Naive B cell (primary cell): ENCODE data around the gene DIP2C. TPM values are rescaled to one million over a fixed set of nuclear protein-coding genes. Genes with fewer than 3 reads are reported as not detected.
"Not testable (repeated sequence)": the region's sequence is repeated elsewhere in the genome, so short reads cannot be mapped to it uniquely, and the experiment has no call there.

Experiments
- ATAC-seq, 2 donors: fragments of 150-1000 bp; cut with Tn5 transposase; 2 replicates each; pipeline ENCODE4 v1.10.0; 2021; ENCODE audit warnings: low read depth in 2 of 2, mild to moderate bottlenecking in 2 of 2, moderate library complexity in 2 of 2
- DNase-seq: peaks from one replicate; pipeline ENCODE4 v3.0.0; 2022
- H3K27ac Mint-ChIP-seq, 6 donors: one replicate each; pipeline ENCODE4 v1.8.0; 2020 to 2022; ENCODE audit warnings: mild to moderate bottlenecking in 6 of 6, mixed read lengths in 6 of 6, moderate library complexity in 5 of 6, inconsistent platforms in 2 of 6
- H3K27me3 Mint-ChIP-seq, 3 donors: one replicate each; pipeline ENCODE4 v1.8.0; 2021 to 2022; ENCODE audit warnings: mixed read lengths in 3 of 3, mild to moderate bottlenecking in 1 of 3
- H3K36me3 Mint-ChIP-seq, 2 donors: one replicate each; pipeline ENCODE4 v1.8.0; 2020 to 2022; ENCODE audit warnings: mixed read lengths in 2 of 2, inconsistent platforms in 1 of 2, mild to moderate bottlenecking in 1 of 2
- H3K4me1 Mint-ChIP-seq, 3 donors: one replicate each; pipeline ENCODE4 v1.8.0; 2020 to 2022; ENCODE audit warnings: mixed read lengths in 3 of 3, inconsistent platforms in 1 of 3, mild to moderate bottlenecking in 1 of 3, moderate library complexity in 1 of 3
- H3K4me3 Mint-ChIP-seq, 8 donors: one replicate each; pipeline ENCODE4 v1.8.0; 2020 to 2022; ENCODE audit warnings: mild to moderate bottlenecking in 8 of 8, mixed read lengths in 8 of 8, moderate library complexity in 8 of 8, inconsistent platforms in 2 of 8
- H3K9me3 Mint-ChIP-seq, 7 donors: one replicate each; pipeline ENCODE4 v1.8.0; 2020 to 2022; ENCODE audit warnings: mixed read lengths in 7 of 7, mild to moderate bottlenecking in 5 of 7, inconsistent platforms in 2 of 7, moderate library complexity in 1 of 7
- polyA plus RNA-seq, 6 donors: library from polyadenylated mRNA; unstranded; fragments of 300-500 nt; fragmentation: Illumina TruSeq; gene quantifications; one replicate each; pipeline ENCODE4 v1.2.3, GENCODE V29; 2021; ENCODE audit warnings: low read depth in 6 of 6

The DIP2C gene
- polyA plus RNA-seq, 6 donors from 2014 or later, result 0.36 to 1.7 (median 0.78) TPM; not detected in 1

DNA sequence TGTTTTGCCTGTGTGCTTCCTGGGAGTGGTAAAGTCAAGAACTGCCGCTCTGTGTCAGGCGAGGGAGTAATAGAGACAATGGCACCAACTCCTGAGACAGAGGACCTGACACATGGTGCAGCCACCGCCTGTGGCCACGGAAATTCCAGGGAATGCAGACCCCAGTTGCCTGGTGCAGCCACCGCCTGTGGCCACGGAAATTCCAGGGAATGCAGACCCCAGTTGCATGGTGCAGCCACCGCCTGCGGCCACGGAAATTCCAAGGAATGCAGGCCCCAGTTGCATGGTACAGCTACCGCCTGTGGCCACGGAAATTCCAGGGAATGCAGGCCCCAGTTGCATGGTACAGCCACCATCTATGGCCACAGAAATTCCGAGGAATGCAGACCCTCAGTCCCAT lies 8.7 kb downstream of the DIP2C start:
- no peak for ATAC-seq
- no peak overlapping the region for H3K4me3 Mint-ChIP-seq
- no peak for DNase-seq
- H3K27ac Mint-ChIP-seq, result no peak overlapping the region
- H3K9me3 Mint-ChIP-seq, result peaks cover 0 to 19% (median 4%) of the 10 kb centered on the region in 7 donors
- peaks cover 6 to 13% (median 8%) of the 10 kb centered on the region in 3 donors for H3K27me3 Mint-ChIP-seq
- H3K36me3 Mint-ChIP-seq, result no peaks in the 10 kb centered on the region
- peaks cover 0 to 4% (median 0%) of the 10 kb centered on the region in 3 donors for H3K4me1 Mint-ChIP-seq

DNA sequence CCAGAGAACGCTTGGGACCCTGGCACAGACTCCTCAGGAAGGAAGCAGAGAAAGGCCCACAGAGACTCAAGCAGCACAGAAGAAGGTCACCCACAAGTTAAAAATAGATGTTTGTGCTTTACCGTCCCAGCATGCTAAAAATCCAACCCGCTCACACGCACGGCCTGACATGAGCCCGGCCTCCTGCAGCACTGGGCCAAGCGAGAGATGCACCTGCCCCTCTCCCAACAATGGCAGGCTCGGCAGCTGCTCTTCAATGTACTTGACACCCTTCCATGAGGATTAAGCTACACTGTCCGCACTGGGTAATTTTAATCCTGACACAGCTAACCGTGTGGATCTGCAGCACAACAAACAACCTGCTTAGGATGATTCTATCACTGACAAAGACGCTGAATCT lies 9.3 kb downstream of the DIP2C start:
- H3K4me3 Mint-ChIP-seq, result no peak overlapping the region
- DNase-seq (no peak), ATAC-seq (no peak)

DNA sequence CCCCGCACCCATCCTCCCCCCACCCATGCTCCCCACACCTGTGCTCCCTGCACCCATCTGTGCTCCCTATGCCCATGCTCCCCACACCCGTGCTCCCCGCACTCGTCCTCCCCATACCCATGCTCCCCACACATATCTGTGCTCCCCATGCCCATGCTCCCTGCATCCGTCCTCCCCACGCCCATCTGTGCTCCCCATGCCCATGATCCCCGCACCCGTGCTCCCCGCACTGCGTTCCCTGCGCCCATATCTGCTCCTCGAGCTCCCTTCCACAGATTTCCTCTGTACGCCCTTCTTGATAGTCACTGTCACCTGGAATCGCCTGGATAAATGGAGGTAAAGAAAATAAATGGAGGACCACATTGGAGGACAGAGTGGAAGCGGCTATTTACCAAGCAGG lies 9.9 kb downstream of the DIP2C start:
- peaks cover 0 to 12% (median 0%) of the 10 kb centered on the region in 7 donors for H3K9me3 Mint-ChIP-seq
- DNase-seq (no peak), ATAC-seq (no peak)
- H3K4me3 Mint-ChIP-seq, result no peak overlapping the region
- peaks cover 0 to 4% (median 0%) of the 10 kb centered on the region in 3 donors for H3K4me1 Mint-ChIP-seq
- peaks cover 6 to 13% (median 8%) of the 10 kb centered on the region in 3 donors for H3K27me3 Mint-ChIP-seq
- no peaks in the 10 kb centered on the region for H3K36me3 Mint-ChIP-seq
- no peak overlapping the region for H3K27ac Mint-ChIP-seq

More for the DNA sequence above, 9.3 kb downstream of the DIP2C start:
- Mint-ChIP-seq H3K27ac (no peak overlapping the region), H3K27me3 (peaks cover 6 to 13% (median 8%) of the 10 kb centered on the region in 3 donors), H3K9me3 (peaks cover 0 to 13% (median 1%) of the 10 kb centered on the region in 7 donors), H3K36me3 (no peaks in the 10 kb centered on the region), H3K4me1 (peaks cover 0 to 4% (median 0%) of the 10 kb centered on the region in 3 donors)

DNA sequence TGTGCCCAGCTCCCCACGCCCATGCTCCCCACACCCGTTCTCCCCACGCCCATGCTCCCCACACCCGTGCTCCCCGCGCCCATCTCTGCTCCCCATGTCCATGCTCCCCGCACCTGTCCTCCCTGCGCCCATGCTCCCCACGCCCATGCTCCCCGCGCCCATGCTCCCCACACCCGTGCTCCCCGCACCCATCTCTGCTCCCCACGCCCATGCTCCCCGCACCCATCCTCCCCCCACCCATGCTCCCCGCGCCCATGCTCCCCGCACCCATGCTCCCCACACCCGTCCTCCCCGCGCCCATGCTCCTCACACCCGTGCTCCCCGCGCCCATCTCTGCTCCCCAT lies 10.8 kb downstream of the DIP2C start:
- not testable (repeated sequence) for DNase-seq, H3K27ac Mint-ChIP-seq, H3K36me3 Mint-ChIP-seq, H3K4me3 Mint-ChIP-seq, H3K4me1 Mint-ChIP-seq, ATAC-seq
- Mint-ChIP-seq H3K27me3 (peaks cover 0 to 13% (median 5%) of the 10 kb centered on the region in 3 donors), H3K9me3 (peaks cover 0 to 16% (median 0%) of the 10 kb centered on the region in 7 donors)

DNA sequence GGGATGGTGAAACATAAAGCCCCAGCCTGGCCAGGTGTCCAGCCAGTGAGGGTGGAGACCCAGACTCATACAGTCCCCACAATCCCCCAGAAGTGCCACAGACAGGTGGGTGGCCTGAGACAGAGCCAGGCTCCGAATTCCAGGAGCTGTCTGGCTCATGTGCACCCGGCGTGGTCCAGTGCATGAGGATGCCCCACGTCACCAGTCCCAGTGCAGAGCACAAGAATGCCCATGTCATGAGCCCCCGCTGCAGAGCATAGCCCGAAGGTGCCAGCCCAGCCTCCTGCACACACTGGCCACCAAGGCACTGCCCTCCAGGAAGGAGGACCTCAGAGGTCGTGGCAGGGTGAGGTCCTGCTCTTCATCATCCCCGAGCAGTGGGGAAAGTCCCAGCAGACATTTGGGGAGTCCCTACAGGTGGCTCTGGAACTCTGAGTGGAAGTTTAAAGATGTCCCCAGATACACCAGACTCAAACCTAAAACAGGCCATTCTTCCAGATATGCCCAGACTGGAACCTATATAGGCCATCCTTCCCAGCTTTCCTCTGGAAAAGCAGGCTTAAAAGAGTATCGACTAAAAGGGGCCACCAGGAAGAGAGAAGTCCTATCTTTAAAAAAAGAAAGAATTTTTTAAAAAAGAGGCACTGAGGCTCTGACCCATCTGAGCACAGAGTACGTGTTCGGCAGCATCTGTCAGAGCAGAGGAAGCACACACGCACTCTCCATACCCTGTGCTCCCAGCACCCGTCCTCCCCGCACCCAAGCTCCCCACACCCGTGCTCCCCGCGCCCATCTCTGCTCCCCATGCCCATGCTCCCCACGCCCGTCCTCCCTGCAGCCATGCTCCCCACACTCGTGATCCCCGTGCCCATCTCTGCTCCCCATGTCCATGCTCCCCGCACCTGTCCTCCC lies 11.5 kb downstream of the DIP2C start:
- DNase-seq, result no peak

DNA sequence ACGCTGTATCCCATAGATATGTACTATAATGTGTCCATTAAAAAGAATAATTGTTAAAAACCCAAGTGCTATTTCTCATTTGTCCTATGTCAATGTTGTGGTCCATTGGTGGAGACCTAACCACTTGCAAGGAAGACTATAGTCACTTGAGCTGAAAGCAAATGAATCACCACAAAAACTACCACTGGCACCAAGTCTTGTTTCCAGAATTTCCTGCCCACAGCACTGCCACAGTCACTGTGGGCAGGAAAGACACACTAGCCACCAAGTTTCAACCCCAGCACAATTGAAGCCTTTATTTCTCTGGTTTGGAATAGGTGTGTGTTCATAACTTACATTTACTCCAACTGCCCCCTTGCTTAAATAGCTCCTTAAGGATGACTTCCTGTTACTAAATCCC lies 12.4 kb downstream of the DIP2C start:
- no peaks in the 10 kb centered on the region for H3K36me3 Mint-ChIP-seq
- H3K27ac Mint-ChIP-seq, result no peak overlapping the region
- H3K9me3 Mint-ChIP-seq, result peaks cover 0 to 9% (median under 1%) of the 10 kb centered on the region in 7 donors
- ATAC-seq (no peak), DNase-seq (no peak)
- peaks cover 0 to 4% (median 0%) of the 10 kb centered on the region in 3 donors for H3K4me1 Mint-ChIP-seq
- peaks cover 0 to 9% (median 2%) of the 10 kb centered on the region in 3 donors for H3K27me3 Mint-ChIP-seq
- no peak overlapping the region for H3K4me3 Mint-ChIP-seq

More for the DNA sequence above, 11.5 kb downstream of the DIP2C start:
- peak overlapping the region in 1 of 6 donors; percentile 67 for H3K27ac Mint-ChIP-seq
- peaks cover 0 to 9% (median 7%) of the 10 kb centered on the region in 3 donors for H3K27me3 Mint-ChIP-seq
- H3K4me1 Mint-ChIP-seq, result peaks cover 0 to 4% (median 0%) of the 10 kb centered on the region in 3 donors
- ATAC-seq, result no peak
- H3K36me3 Mint-ChIP-seq, result no peaks in the 10 kb centered on the region
- H3K9me3 Mint-ChIP-seq, result peaks cover 0 to 9% (median 0%) of the 10 kb centered on the region in 7 donors
- no peak overlapping the region for H3K4me3 Mint-ChIP-seq

DNA sequence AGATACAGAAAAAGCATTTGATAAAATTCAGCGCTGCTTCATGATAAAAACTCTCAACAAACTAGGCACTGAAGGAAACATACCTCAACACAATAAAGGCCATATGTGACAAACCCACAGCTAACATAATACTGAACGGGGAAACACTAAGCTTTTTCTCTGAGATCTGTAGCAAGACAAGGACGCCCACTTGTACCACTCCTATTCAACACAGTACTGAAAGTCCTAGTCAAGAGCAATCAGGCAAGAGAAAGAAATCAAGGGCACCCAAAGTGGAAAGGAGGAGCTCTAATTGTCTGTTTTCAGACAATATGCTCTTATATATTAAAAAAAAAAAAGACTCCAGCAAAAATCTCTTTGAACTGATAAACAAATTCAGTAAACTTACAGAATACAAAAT lies 13.3 kb downstream of the DIP2C start:
- DNase-seq (no peak), ATAC-seq (no peak)
- Mint-ChIP-seq H3K27ac (no peak overlapping the region), H3K4me3 (no peak overlapping the region), H3K4me1 (peaks cover 0 to 4% (median 0%) of the 10 kb centered on the region in 3 donors), H3K9me3 (peaks cover 0 to 9% (median 1%) of the 10 kb centered on the region in 7 donors), H3K27me3 (peaks cover 0 to 9% (median 5%) of the 10 kb centered on the region in 3 donors), H3K36me3 (no peaks in the 10 kb centered on the region)

DNA sequence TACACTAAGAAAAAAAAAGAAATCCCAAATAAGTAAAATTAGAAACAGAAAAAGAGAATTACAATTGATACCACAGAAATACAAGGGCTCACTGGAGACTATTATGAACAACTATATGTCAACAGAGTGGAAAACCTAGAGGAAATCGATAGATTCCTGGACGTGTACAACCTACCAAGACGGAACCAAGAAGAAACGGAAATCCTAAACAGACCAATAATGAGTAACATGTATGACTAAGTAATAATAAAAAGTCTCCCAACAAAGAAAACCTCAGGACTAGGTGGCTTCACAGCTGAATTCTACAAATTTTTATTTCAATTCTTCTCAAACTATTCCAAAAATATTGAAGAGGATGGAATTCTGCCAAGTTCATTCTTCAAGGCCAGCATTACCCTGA lies 13.9 kb downstream of the DIP2C start:
- peaks cover 0 to 4% (median 0%) of the 10 kb centered on the region in 3 donors for H3K4me1 Mint-ChIP-seq
- peaks cover 0 to 9% (median 2%) of the 10 kb centered on the region in 7 donors for H3K9me3 Mint-ChIP-seq
- no peak overlapping the region for H3K4me3 Mint-ChIP-seq
- no peak for DNase-seq
- H3K27me3 Mint-ChIP-seq, result peaks cover 0 to 9% (median 5%) of the 10 kb centered on the region in 3 donors
- H3K27ac Mint-ChIP-seq, result no peak overlapping the region
- no peak for ATAC-seq
- no peaks in the 10 kb centered on the region for H3K36me3 Mint-ChIP-seq

DNA sequence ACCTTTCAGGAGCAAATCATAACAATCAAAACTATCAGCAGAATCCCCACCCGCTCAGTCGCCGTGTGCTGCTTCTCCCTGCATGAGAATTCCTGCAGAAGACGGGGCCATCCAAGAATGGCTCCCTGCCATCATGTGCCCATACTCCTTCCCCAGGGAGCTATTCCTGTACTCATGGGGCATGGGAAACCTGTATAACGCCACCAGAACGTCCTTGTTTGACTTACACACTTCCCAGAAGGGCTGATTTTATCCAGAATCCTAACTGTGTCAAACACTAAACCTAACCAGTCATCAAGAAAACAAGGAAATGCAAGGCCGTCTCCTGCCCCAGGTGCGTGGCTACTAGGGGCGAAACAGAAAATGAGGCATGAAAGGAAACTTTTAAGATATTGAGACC lies 16.0 kb downstream of the DIP2C start:
- ATAC-seq (no peak), DNase-seq (no peak)
- Mint-ChIP-seq H3K4me3 (no peak overlapping the region), H3K27ac (no peak overlapping the region), H3K27me3 (peaks cover 0 to 9% (median 5%) of the 10 kb centered on the region in 3 donors), H3K9me3 (peaks cover 0 to 9% (median 2%) of the 10 kb centered on the region in 7 donors), H3K36me3 (no peaks in the 10 kb centered on the region), H3K4me1 (no peaks in the 10 kb centered on the region)

DNA sequence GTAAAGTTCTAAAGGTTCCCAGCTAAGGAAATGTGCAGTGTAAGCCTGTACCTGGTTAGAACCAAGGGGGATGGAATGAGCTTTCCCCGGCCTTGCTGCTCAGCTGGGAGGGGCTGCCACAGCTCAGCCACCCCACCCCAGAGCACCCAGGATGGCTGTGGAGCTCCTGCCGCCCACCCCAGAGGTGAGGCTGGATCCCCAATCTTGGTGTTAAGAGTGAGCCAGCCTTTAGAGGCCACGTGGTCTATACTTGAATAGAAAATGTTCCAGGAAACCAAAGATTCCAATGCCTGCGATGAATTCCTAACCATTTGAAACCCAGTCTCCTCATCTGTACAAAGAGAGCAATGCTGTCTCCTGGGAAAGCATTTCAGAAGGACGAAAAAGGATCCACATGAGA lies 16.5 kb downstream of the DIP2C start:
- Mint-ChIP-seq H3K4me3 (no peak overlapping the region), H3K9me3 (peaks cover 0 to 9% (median 2%) of the 10 kb centered on the region in 7 donors), H3K27ac (no peak overlapping the region), H3K36me3 (no peaks in the 10 kb centered on the region), H3K27me3 (peaks cover 0 to 9% (median 5%) of the 10 kb centered on the region in 3 donors), H3K4me1 (no peaks in the 10 kb centered on the region)
- DNase-seq (no peak), ATAC-seq (no peak)

DNA sequence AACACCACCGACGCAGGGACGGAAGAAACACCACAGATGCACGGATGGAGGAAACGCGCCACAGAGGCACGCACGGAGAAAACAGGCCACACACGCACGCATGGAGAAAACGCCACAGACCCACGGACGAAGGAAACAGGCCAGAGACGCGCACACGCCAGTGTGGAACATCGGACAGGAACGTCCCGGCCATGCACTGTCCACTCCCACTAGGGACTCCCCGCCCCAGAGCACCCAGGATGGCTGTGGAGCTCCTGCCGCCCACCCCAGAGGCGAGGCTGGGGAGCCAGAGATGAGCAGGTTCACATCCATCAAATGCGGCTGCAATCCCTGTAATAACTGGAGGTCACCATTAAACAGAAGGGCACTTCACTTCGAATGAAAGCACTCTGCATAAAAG lies 17.3 kb downstream of the DIP2C start:
- Mint-ChIP-seq H3K4me1 (no peaks in the 10 kb centered on the region), H3K9me3 (peaks cover 0 to 9% (median 2%) of the 10 kb centered on the region in 7 donors), H3K36me3 (no peaks in the 10 kb centered on the region), H3K27me3 (peaks cover 0 to 9% (median 5%) of the 10 kb centered on the region in 3 donors), H3K4me3 (no peak overlapping the region), H3K27ac (no peak overlapping the region)
- no peak for ATAC-seq
- no peak for DNase-seq

DNA sequence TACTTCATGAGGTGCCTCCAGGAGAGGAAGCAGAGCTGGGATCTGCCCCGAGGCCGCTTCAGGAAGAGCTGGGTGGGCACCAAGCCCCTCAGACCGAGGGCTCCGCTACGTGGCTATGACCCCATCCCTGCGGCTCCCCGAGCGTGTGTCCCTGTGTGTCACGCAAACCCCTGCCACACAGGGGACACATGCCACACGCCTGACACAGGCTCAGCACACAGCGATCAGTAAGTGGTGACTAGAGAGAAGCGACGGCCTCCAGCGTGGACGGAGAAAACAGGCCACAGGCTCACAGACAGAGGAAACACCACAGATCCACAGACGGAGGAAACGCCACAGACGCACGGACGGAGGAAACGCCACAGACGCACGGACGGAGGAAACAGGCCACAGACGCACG lies 18.5 kb downstream of the DIP2C start:
- H3K36me3 Mint-ChIP-seq, result no peaks in the 10 kb centered on the region
- peaks cover 0 to 9% (median 2%) of the 10 kb centered on the region in 7 donors for H3K9me3 Mint-ChIP-seq
- ATAC-seq (no peak), DNase-seq (no peak)
- H3K4me3 Mint-ChIP-seq, result no peak overlapping the region
- H3K4me1 Mint-ChIP-seq, result no peaks in the 10 kb centered on the region
- H3K27me3 Mint-ChIP-seq, result peaks cover 0 to 6% (median 5%) of the 10 kb centered on the region in 3 donors
- no peak overlapping the region for H3K27ac Mint-ChIP-seq

DNA sequence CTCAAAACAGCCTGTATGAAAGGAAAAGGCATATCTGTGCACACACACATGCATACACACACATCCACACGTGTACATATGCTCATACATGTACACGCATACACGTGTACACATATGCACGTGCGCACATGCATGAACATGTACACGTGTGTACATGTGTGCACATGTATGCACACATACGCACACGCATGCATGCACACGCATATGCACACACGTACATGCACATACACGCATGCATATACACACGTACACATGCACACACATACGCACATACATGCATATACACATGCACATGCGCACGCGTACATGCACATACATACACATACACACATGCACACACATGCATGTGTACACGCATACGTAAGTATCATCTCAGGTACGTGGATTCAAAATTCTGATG lies 19.4 kb downstream of the DIP2C start:
- Mint-ChIP-seq H3K36me3 (no peaks in the 10 kb centered on the region), H3K9me3 (peaks cover 0 to 9% (median 2%) of the 10 kb centered on the region in 7 donors), H3K27ac (no peak overlapping the region), H3K4me1 (no peaks in the 10 kb centered on the region), H3K27me3 (peaks cover 0 to 6% (median 5%) of the 10 kb centered on the region in 3 donors), H3K4me3 (no peak overlapping the region)
- ATAC-seq, result no peak
- DNase-seq, result no peak
